H9 (cell line): ENCODE data around the gene SOX8. TPM values are rescaled to one million over a fixed set of nuclear protein-coding genes. Genes with fewer than 3 reads are reported as not detected.

Source experiments
- DNase-seq: peaks from one replicate; pipeline ENCODE4 v3.0.0-alpha.2; 2017
- H2AFZ ChIP-seq: one replicate; pipeline ENCODE4 v1.6.1; 2013; ENCODE audit warnings: mild to moderate bottlenecking, low read length, control low read depth, moderate library complexity
- H2AK5ac ChIP-seq: 2 replicates; pipeline ENCODE4 v1.6.1; 2013; ENCODE audit warnings: low read length, control low read depth, mixed read lengths; ENCODE audit not compliant: insufficient read length
- H2BK120ac ChIP-seq: one replicate; pipeline ENCODE4 v1.6.1; 2013; ENCODE audit warnings: low read depth, mild to moderate bottlenecking, low read length, control low read depth, inconsistent platforms; ENCODE audit not compliant: poor library complexity, severe bottlenecking
- H2BK12ac ChIP-seq: 2 replicates; pipeline ENCODE4 v1.6.1; 2013; ENCODE audit warnings: low read length, control low read depth, mixed read lengths, low read depth; ENCODE audit not compliant: insufficient read length
- H2BK15ac ChIP-seq: 2 replicates; pipeline ENCODE4 v1.6.1; 2013; ENCODE audit warnings: low read depth, low read length, control low read depth
- H2BK20ac ChIP-seq: one replicate; pipeline ENCODE4 v1.6.1; 2013; ENCODE audit warnings: low read depth, mild to moderate bottlenecking, low read length, control low read depth, inconsistent platforms; ENCODE audit not compliant: poor library complexity, severe bottlenecking
- H2BK5ac ChIP-seq: 2 replicates; pipeline ENCODE4 v1.6.1; 2013; ENCODE audit warnings: low read length, control low read depth, mixed read lengths; ENCODE audit not compliant: insufficient read length
- H3K14ac ChIP-seq: 2 replicates; pipeline ENCODE4 v1.6.1; 2013; ENCODE audit warnings: low read length, control low read depth; ENCODE audit not compliant: insufficient read depth
- H3K18ac ChIP-seq: 2 replicates; pipeline ENCODE4 v1.6.1; 2013; ENCODE audit warnings: low read depth, mild to moderate bottlenecking, mixed read lengths, low read length, control low read depth; ENCODE audit not compliant: insufficient read length
- H3K23ac ChIP-seq: 2 replicates; pipeline ENCODE4 v1.6.1; 2013; ENCODE audit warnings: low read length, control low read depth, mixed read lengths, low read depth; ENCODE audit not compliant: insufficient read length
- H3K23me2 ChIP-seq: 2 replicates; pipeline ENCODE4 v1.6.1; 2013; ENCODE audit warnings: low read depth, mild to moderate bottlenecking, mixed read lengths, low read length, control low read depth; ENCODE audit not compliant: insufficient read length, poor library complexity, severe bottlenecking
- H3K27ac ChIP-seq: 2 replicates; pipeline ENCODE4 v1.5.1; 2013; ENCODE audit warnings: low read length, control low read depth, mixed read lengths, low read depth; ENCODE audit not compliant: insufficient read length
- H3K27me3 ChIP-seq: 2 replicates; pipeline ENCODE4 v1.6.1; 2013; ENCODE audit warnings: low read length, control low read depth, inconsistent platforms; ENCODE audit not compliant: insufficient read depth
- H3K4ac ChIP-seq: 2 replicates; pipeline ENCODE4 v1.6.1; 2013; ENCODE audit warnings: low read depth, mild to moderate bottlenecking, control low read depth, inconsistent platforms, low read length, moderate library complexity
- H3K4me1 ChIP-seq: 2 replicates; pipeline ENCODE4 v1.6.1; 2013; ENCODE audit warnings: low read length, control low read depth, inconsistent platforms; ENCODE audit not compliant: insufficient read depth
- H3K4me2 ChIP-seq: 2 replicates; pipeline ENCODE4 v1.6.1; 2013; ENCODE audit warnings: low read length, control low read depth, mixed read lengths; ENCODE audit not compliant: insufficient read length, insufficient read depth
- H3K56ac ChIP-seq: 2 replicates; pipeline ENCODE4 v1.6.1; 2013; ENCODE audit warnings: low read depth, mild to moderate bottlenecking, mixed read lengths, low read length, control low read depth; ENCODE audit not compliant: insufficient read length
- H3K79me1 ChIP-seq: 2 replicates; pipeline ENCODE4 v1.6.1; 2013; ENCODE audit warnings: low read depth, mild to moderate bottlenecking, moderate library complexity, low read length, control low read depth, inconsistent platforms; ENCODE audit not compliant: insufficient read depth, poor library complexity, severe bottlenecking
- H3K79me2 ChIP-seq: 2 replicates; pipeline ENCODE4 v1.6.1; 2013; ENCODE audit warnings: low read length, control low read depth, inconsistent platforms; ENCODE audit not compliant: insufficient read depth
- H3K9ac ChIP-seq: 2 replicates; pipeline ENCODE4 v1.6.1; 2013; ENCODE audit warnings: low read length, control low read depth, mixed read lengths; ENCODE audit not compliant: insufficient read length; ENCODE audit errors: extremely low read depth
- H3K9me3 ChIP-seq: one replicate; pipeline ENCODE4 v1.6.1; 2013; ENCODE audit warnings: low read depth, low read length, inconsistent platforms; ENCODE audit not compliant: control insufficient read depth
- H3T11ph ChIP-seq: one replicate; pipeline ENCODE4 v1.6.1; 2013; ENCODE audit warnings: mild to moderate bottlenecking, low read length, control low read depth, inconsistent platforms
- H4K20me1 ChIP-seq: one replicate; pipeline ENCODE4 v1.6.1; 2013; ENCODE audit not compliant: control insufficient read depth, insufficient read length, insufficient read depth
- H4K5ac ChIP-seq: 2 replicates; pipeline ENCODE4 v1.6.1; 2013; ENCODE audit warnings: low read depth, mild to moderate bottlenecking, mixed read lengths, low read length, control low read depth; ENCODE audit not compliant: insufficient read length
- H4K8ac ChIP-seq: replicated peaks from 2 replicates; pipeline ENCODE4 v1.6.1; 2013; ENCODE audit warnings: low read length, control low read depth, mixed read lengths, low read depth; ENCODE audit not compliant: insufficient read length
- H4K91ac ChIP-seq: 2 replicates; pipeline ENCODE4 v1.6.1; 2013; ENCODE audit warnings: low read depth, mild to moderate bottlenecking, moderate library complexity, mixed read lengths, low read length, control low read depth; ENCODE audit not compliant: insufficient read length
- H3K27ac Mint-ChIP-seq, 3 experiments: 2 replicates in 2 of 3; 3 replicates in 1 of 3; pipeline ENCODE4 v1.8.0; 2020 to 2021; ENCODE audit warnings: mixed read lengths in 3 of 3, mild to moderate bottlenecking in 1 of 3, moderate library complexity in 1 of 3
- H3K27me3 Mint-ChIP-seq: 2 replicates; pipeline ENCODE4 v1.8.0; 2021; ENCODE audit warnings: low read depth, mild to moderate bottlenecking, moderate library complexity, mixed read lengths
- H3K36me3 Mint-ChIP-seq, 3 experiments: 2 replicates in 2 of 3; 3 replicates in 1 of 3; pipeline ENCODE4 v1.8.0; 2020 to 2021; ENCODE audit warnings: low read depth in 3 of 3, mixed read lengths in 3 of 3; ENCODE audit not compliant: insufficient read depth in 1 of 3
- H3K4me1 Mint-ChIP-seq, 2 experiments: 2 replicates each; pipeline ENCODE4 v1.8.0; 2020; ENCODE audit warnings: mixed read lengths in 2 of 2
- H3K4me3 Mint-ChIP-seq, 2 experiments: 2 replicates in 1 of 2; 3 replicates in 1 of 2; pipeline ENCODE4 v1.8.0; 2020 to 2021; ENCODE audit warnings: mild to moderate bottlenecking in 2 of 2, mixed read lengths in 2 of 2, moderate library complexity in 1 of 2
- H3K9me3 Mint-ChIP-seq, 2 experiments: 2 replicates in 1 of 2; 3 replicates in 1 of 2; pipeline ENCODE4 v1.8.0; 2020; ENCODE audit warnings: mild to moderate bottlenecking in 2 of 2, mixed read lengths in 2 of 2, moderate library complexity in 1 of 2
- WGBS: extraction: QIAGEN DNeasy Blood & Tissue Kit; methylation state at CpG from one replicate; pipeline ENCODE4 v1.1.7; 2013; ENCODE audit warnings: missing lambda C conversion rate, low lambda C conversion rate, mixed read lengths; ENCODE audit not compliant: insufficient read length; ENCODE audit errors: extremely low coverage; 5-methylcytosine and 5-hydroxymethylcytosine counted together
- total RNA-seq: library from RNA; stranded (reverse); gene quantifications from 2 replicates; pipeline ENCODE4 v1.2.1, GENCODE V29; 2021
- TF ChIP-seq, protein P1 (sequence below): fragments of 200-600 bp; sonication (generic); conservative IDR thresholded peaks from 3 replicates; pipeline ENCODE4 v1.8.0; 2021; ENCODE audit warnings: antibody characterized with exemption, mild to moderate bottlenecking

Gene SOX8
- total RNA-seq, 1 experiment from 2014 or later = 8.9 TPM

DNA sequence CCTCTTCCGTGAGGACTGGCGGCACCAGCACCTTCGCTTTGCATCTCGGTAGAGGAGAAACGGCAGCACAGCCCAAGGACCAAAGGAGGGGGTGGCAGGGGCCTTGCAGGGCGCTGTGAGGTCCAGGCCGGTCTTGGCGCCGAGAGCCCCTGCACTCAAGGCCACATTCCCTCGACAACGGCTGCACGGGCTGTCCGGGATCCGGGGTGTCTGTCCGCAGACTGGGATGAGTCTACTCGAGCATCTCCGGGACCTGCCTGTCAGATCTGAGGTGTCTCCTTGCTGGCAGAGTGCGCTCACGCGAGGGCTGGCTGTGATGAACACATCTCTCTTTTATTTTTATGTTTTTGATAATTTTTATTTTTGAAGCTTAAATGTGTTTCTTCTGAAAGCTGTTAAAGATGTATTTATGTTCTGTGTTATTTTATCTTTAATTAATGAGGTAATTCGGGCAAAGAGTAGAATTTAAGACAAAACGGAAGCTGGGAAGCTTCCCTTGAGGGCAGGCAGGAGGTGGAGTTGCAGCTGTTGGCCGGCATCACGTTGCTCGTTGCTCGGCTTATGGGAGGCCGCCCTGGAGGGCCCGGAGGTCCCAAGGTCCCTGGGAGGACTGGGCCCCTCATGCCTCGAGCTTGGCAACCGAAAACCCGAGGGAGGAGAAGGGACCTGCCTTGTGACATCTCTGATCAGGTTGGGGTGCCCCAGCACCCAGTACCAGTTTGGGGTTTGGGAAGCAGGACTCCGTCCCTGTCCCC is 4.3 kb downstream of the SOX8 start:
- Histone ChIP-seq H3K27ac (no peak overlapping the region), H2BK5ac (no peak overlapping the region), H4K5ac (no peak overlapping the region), H3K4me2 (no peak overlapping the region), H2BK15ac (no peak overlapping the region), H2BK120ac (no peak overlapping the region), H3K23me2 (peaks cover 10% of the 10 kb centered on the region), H2AFZ (no peak overlapping the region), H2AK5ac (no peak overlapping the region), H3K79me1 (no peaks in the 10 kb centered on the region), H2BK12ac (no peak overlapping the region), H3K4ac (no peak overlapping the region), H3K14ac (no peak overlapping the region), H4K20me1 (no peaks in the 10 kb centered on the region), H4K8ac (no peak overlapping the region), H3K27me3 (peaks cover 9% of the 10 kb centered on the region; the same call in 1 of the 2 replicates), H2BK20ac (no peak overlapping the region), H3T11ph (no peak overlapping the region), H3K9ac (no peak overlapping the region), H3K4me1 (no peaks in the 10 kb centered on the region), H3K79me2 (no peaks in the 10 kb centered on the region), H4K91ac (no peak overlapping the region), H3K23ac (no peak overlapping the region), H3K56ac (no peak overlapping the region), H3K18ac (no peak overlapping the region), H3K9me3 (no peaks in the 10 kb centered on the region)
- Mint-ChIP-seq H3K4me3 (no peak overlapping the region), H3K9me3 (no peaks in the 10 kb centered on the region), H3K27me3 (peaks cover 19% of the 10 kb centered on the region), H3K27ac (no peak overlapping the region), H3K4me1 (peaks cover 3 to 8% of the 10 kb centered on the region in 2 experiments; a peak in 2 of 4 replicates), H3K36me3 (peaks cover 0 to 2% (median 0%) of the 10 kb centered on the region in 3 experiments; a peak in 2 of 7 replicates)
- DNase-seq = no peak
- TF ChIP-seq, protein P1, sequence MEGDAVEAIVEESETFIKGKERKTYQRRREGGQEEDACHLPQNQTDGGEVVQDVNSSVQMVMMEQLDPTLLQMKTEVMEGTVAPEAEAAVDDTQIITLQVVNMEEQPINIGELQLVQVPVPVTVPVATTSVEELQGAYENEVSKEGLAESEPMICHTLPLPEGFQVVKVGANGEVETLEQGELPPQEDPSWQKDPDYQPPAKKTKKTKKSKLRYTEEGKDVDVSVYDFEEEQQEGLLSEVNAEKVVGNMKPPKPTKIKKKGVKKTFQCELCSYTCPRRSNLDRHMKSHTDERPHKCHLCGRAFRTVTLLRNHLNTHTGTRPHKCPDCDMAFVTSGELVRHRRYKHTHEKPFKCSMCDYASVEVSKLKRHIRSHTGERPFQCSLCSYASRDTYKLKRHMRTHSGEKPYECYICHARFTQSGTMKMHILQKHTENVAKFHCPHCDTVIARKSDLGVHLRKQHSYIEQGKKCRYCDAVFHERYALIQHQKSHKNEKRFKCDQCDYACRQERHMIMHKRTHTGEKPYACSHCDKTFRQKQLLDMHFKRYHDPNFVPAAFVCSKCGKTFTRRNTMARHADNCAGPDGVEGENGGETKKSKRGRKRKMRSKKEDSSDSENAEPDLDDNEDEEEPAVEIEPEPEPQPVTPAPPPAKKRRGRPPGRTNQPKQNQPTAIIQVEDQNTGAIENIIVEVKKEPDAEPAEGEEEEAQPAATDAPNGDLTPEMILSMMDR = no peak
- WGBS = no CpG with 5 or more reads among the region's 32 CpGs
